CD4-positive, alpha-beta T cell treated with Interleukin-15 for 4 hours (primary cell): ENCODE data around the gene PPM1J.

ENCODE experiments used
- DNase-seq: peaks from one replicate; pipeline ENCODE4 v3.0.0-alpha.2; 2020; ENCODE audit warnings: low spot score

The PPM1J gene

GRCh38 chr1:112704391-112704933 lies 10.7 kb downstream of the PPM1J start:
- no peak for DNase-seq

DNA sequence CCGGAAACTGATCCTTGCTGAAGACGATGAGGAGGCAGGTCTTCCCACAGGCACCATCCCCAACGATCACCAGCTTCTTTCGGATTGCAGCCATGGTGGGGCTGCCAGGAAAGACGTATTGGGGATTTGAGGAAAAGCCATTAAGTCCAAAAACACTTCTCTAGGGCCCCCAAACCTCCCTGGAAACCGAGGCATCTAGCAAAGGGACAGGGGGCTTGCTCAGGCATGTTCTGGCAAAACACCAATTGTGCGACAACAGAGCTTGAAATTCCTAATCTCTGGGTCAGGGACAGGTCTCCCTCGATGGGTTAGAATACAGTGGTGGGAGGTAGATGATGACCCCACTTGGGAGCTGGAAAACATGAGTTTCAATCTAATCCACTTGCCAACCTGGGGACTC lies 11.4 kb downstream of the PPM1J start:
- no peak for DNase-seq

DNA sequence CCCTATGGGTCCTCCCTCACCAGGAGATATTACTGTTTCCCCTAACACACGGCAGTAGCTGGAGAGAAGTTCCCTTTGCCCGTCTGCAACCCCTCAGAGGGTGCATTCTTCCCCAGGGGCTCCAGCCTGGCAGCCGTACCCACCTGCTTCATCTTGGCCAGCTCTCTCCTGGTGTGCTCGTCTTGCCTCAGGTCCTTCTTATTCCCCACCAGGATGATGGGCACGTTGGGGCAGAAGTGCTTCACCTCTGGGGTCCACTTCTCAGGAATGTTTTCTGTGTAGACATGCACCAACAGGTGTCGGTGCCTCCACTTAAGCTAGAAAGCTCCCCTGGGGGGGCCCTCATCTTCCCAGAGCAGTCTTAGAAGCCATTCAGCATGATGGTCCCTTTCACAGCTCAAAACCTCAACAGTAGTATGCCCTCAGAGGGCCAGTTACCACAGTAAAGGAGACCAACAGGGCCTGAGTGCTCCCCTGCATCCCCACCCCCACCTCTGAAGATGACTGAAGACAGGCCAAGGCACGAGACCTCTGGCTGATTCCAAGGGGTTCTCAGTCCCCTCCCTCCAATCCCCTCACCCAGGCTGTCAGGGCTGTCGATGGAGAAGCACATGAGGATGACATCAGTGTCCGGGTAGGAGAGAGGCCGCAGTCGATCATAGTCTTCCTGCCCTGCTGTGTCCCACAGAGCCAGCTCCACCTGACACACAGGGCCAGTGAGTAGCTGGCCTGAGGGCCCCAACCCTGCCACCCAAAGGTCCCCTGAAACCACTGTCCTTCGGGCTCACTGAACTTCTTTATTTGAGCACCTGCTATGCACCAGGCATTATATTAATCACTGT lies 12.5 kb downstream of the PPM1J start:
- no peak for DNase-seq

DNA sequence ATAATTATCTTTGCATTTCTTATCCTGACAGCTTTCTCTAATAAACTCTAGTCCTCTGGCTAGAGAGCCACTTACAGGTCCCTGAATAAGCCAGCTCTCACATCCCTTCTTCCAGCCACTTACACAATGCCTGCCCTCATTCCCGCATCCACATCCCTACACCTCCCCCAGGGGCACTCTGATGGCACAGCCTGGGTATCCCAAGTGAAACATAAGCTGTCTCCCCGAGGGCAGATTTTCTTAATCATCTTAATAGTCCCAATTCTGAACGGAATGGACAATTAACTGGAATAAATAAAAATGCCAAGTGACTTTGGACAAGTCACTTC lies 13.1 kb downstream of the PPM1J start:
- DNase-seq = no peak

DNA sequence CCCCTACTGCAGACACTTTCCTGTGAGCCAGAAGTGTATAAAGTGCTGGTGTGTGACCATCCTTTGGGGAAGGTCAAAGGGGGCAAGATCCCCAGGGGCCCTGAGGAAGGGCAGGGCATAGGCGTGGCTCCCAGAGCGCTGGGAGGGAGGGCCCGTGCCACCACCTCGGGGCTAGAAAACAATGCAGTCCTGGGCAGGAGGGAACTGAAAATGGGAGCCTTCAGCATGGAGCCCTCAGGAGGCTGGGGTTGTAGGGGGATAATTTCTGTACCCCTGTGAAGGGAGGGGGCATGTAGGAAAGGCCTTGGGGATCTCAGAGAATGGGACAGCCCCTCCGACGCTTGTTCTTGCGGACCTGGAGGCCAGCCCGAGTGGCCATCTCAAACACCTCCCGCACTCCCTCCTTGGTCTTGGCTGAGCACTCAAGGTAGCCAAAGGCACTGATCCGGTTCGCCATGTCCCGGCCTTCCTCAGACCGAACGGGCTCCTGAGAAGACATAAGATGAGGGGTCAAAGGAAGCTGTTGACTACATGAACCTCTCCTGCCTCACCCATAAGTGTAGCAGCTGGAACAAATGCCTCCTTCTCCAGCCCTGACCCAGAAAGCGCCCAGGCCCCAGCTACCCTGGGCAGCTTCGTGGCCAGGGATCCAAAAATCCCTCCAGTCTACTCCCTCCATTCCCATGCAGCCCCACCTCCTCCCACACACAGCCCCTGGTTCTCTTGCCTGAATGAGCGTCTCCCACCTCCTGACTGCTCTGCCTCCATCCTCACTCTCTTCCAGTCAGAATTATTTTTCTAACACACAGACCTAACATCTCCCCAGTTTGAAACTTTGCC lies 13.7 kb downstream of the PPM1J start:
- no peak for DNase-seq

GRCh38 chr1:112700290-112701226 lies 14.6 kb downstream of the PPM1J start:
- DNase-seq = peak; percentile 70

DNA sequence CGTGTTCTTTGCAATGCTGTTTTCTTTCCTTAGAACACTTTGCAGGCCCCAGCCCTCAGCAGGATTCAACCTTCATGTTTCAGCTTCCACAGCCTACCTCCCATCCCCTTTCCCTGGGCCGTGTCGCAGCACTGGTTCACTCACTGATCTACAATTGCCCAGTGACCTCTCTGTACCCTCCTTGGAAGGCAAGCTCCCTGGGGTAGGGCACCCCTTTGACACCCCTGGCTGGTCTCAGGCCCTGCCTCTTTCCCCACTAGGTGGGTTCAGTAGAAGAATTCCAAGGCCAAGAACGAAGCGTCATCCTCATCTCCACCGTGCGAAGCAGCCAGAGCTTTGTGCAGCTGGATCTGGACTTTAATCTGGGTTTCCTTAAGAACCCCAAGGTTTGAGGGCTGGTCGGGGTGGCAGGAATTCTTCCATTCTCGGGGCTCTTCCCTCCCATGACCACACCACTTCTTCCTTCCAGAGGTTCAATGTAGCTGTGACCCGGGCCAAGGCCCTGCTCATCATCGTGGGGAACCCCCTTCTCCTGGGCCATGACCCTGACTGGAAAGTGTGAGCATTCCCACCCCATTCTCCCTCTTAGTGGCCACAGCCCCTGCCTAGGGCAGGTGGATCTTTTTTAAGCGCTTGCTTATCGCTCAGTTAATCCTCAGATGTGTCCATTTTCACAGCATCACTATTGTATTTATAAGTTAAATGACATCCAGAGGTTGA lies 15.5 kb downstream of the PPM1J start:
- no peak for DNase-seq

GRCh38 chr1:112698366-112699310 lies 16.5 kb downstream of the PPM1J start:
- no peak for DNase-seq

DNA sequence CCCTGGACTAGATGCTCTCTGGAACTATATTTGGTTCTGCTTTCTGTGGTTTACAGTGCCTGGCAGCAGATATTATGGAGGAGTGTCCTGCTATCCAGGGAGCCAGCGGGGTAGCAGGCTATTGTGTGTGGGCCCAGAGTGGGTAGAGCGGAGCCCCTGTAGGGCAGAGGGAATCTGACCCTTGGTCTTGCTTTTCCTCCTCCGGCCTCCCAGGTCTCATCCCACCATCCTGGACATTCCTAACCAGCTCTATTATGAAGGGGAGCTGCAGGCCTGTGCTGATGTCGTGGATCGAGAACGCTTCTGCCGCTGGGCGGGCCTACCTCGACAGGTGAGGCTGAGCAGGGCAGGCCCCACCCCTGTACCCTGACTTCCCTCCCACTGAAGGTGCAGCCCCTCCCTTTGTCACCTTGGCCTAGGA lies 17.3 kb downstream of the PPM1J start:
- DNase-seq = no peak

DNA sequence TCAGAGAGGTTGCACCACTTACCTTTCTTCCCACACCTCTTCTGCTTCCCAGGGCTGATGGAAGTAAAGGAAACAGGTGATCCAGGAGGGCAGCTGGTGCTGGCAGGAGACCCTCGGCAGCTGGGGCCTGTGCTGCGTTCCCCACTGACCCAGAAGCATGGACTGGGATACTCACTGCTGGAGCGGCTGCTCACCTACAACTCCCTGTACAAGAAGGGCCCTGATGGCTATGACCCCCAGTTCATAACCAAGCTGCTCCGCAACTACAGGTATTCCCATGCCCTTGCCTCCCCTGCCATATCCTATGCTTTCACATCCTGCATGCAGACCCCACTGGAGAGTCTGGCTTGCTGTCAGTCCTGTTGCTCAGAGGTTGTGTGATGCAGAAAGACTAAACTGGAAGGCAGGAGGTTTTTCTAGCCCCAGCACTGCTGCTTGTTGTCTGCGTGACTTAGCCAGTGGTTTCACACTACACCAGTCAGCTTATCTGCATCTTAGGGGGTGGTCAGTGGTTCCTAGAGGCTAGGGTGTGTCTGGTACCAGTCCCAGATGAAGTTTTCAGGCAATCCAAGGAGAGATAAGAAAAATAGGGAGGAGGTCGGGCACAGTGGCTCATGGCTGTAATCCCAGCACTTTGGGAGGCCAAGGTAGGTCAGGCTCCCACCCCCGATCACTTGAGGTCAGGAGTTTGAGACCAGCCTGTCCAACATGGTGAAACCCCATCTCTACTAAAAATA lies 18.4 kb downstream of the PPM1J start:
- DNase-seq = no peak

- no peak for DNase-seq
Measured at GRCh38 chr1:112695276-112695675, 19.9 kb downstream of the PPM1J start.

- no peak for DNase-seq
Measured at GRCh38 chr1:112694363-112694929, 20.7 kb downstream of the PPM1J start.

- DNase-seq = no peak
Measured at GRCh38 chr1:112693821-112694220, 21.3 kb downstream of the PPM1J start.

- no peak for DNase-seq
Measured at GRCh38 chr1:112692681-112693080, 22.5 kb downstream of the PPM1J start.

- no peak for DNase-seq
Measured at GRCh38 chr1:112689842-112690237, 25.3 kb downstream of the PPM1J start.

DNA sequence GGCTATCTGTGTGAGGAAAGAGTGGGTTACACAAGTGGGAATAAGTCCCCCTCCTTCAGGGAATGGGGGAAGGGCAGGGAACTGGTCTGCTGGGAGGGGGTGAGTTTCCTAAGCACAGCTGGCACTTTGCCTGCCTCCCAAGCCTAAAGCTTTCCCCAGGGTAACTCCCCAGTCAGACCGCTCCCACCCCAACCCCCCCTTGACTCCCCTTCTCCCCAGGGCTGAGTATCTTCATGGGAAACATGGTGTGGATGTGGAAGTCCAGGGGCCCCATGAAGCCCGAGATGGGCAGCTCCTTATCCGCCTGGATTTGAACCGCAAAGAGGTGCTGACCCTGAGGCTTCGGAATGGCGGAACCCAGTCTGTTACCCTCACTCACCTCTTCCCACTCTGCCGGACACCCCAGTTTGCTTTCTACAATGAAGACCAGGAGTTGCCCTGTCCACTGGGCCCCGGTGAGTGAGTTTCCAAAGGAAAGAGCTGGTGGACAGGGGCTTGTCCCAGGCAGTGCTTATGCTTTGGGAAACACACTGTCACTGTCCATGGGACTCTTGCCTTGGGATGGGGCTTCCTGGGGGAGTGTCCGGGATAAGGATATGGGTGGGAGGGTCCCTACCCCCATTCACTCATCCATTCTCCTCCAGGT lies 25.8 kb downstream of the PPM1J start:
- no peak for DNase-seq

DNA sequence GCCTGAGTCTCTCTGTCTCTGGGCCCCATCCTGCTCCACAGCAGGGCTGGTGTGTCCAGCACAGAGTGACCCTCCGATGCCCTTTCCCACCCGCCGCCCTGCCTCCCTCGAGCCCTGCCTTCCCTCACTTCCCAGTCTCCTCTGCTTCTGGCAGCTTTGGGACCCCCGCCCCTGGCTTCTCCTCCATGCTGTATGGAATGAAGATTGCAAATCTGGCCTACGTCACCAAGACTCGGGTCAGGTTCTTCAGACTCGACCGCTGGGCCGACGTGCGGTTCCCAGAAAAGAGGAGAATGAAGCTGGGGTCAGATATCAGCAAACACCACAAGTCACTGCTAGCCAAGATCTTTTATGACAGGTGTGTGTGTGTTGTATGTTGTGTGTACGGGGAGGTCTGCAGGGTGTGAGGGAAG lies 26.3 kb downstream of the PPM1J start:
- DNase-seq = no peak

DNA sequence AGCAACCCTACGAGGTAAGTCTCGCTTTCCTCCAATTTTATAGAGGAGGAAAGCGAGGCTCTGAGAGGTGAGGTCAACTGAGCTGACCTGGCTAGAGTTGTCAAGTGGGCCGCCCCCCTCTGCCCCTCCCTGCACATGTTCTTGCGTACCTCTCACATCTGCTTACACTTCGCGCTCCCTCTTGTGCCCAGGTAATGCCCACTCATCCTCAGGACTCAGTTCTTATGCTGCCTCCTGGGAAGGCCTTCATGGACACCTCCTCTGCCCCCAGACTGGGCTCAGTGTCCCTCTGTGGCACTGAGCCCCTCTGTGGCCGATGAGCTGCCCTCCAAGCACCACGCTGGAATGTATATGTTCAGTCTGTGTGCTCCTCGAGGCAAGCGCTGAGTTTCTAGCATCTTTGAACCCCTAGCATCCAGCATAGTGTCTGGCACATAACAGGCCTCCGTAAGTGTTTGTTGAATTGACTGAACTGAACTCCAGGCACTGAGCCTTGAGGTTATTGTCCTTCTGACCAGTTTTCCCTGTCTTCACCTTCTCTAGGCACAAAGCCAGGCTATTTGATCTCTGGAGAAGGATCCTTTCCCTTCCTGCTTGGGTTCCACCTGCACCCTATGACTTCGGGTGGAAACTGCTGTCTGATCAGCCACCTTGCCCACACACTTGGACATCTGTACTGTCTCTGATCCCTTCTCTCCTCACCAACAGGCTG lies 27.2 kb downstream of the PPM1J start:
- DNase-seq = no peak
